Kidney epithelial cell (primary cell): Measurements from ENCODE around the gene CEP128. TPM values are rescaled to one million over a fixed set of nuclear protein-coding genes. Genes with fewer than 3 reads are reported as not detected.

Source experiments
- DNase-seq: peaks from one replicate; pipeline ENCODE4 v3.0.0-alpha.2; 2010; ENCODE audit warnings: low read depth
- H3K27me3 ChIP-seq: 2 replicates; pipeline ENCODE4 v1.6.0; 2011; ENCODE audit warnings: low read length; ENCODE audit not compliant: control insufficient read depth, insufficient read depth
- H3K36me3 ChIP-seq: 2 replicates; pipeline ENCODE4 v1.5.1; 2011; ENCODE audit warnings: low read length; ENCODE audit not compliant: control insufficient read depth, insufficient read depth
- H3K4me3 ChIP-seq: 2 replicates; pipeline ENCODE4 v1.5.1; 2011; ENCODE audit warnings: low read depth, mild to moderate bottlenecking, control low read depth, low read length
- CTCF ChIP-seq: IDR thresholded peaks from 2 replicates; pipeline ENCODE4 v1.5.1; 2011; ENCODE audit warnings: mild to moderate bottlenecking, moderate library complexity, low read length, control low read depth, inconsistent platforms; ENCODE audit not compliant: insufficient read depth, poor library complexity, severe bottlenecking
- total RNA-seq: library from RNA; depleted of rRNA; stranded (reverse); fragments of >200 nt; gene quantifications from 2 replicates; pipeline ENCODE4 v1.2.3, GENCODE V29; 2015

The CEP128 gene
- total RNA-seq, 1 donor from 2014 or later, result 1.7 TPM

- DNase-seq, result no peak
- Histone ChIP-seq H3K4me3 (no peak overlapping the region), H3K27me3 (no peaks in the 10 kb centered on the region), H3K36me3 (no peaks in the 10 kb centered on the region)
- TF ChIP-seq CTCF, result no peak
Observed at GRCh38 chr14:80577599-80577998, 363.9 kb downstream of the CEP128 start.

- no peak for DNase-seq
- TF ChIP-seq CTCF, result no peak
- no peak overlapping the region for H3K4me3 ChIP-seq
Observed at GRCh38 chr14:80576401-80576800, 365.1 kb downstream of the CEP128 start.

GRCh38 chr14:80575763-80576162 lies 365.8 kb downstream of the CEP128 start:
- no peak for TF ChIP-seq CTCF
- DNase-seq, result no peak
- Histone ChIP-seq H3K4me3 (no peak overlapping the region), H3K36me3 (no peaks in the 10 kb centered on the region), H3K27me3 (no peaks in the 10 kb centered on the region)

More at GRCh38 chr14:80576401-80576800, 365.1 kb downstream of the CEP128 start:
- no peaks in the 10 kb centered on the region for H3K36me3 ChIP-seq
- H3K27me3 ChIP-seq, result no peaks in the 10 kb centered on the region

GRCh38 chr14:80572666-80573065 lies 368.9 kb downstream of the CEP128 start:
- no peak for DNase-seq
- Histone ChIP-seq H3K27me3 (no peaks in the 10 kb centered on the region), H3K36me3 (no peaks in the 10 kb centered on the region), H3K4me3 (no peak overlapping the region)
- TF ChIP-seq CTCF, result no peak

GRCh38 chr14:80570930-80571298 lies 370.6 kb downstream of the CEP128 start:
- H3K27me3 ChIP-seq, result no peaks in the 10 kb centered on the region
- no peak overlapping the region for H3K4me3 ChIP-seq
- TF ChIP-seq CTCF, result no peak
- DNase-seq, result no peak
- no peaks in the 10 kb centered on the region for H3K36me3 ChIP-seq

GRCh38 chr14:80567905-80568536 lies 373.5 kb downstream of the CEP128 start:
- DNase-seq, result peak; percentile 89
- no peaks in the 10 kb centered on the region for H3K27me3 ChIP-seq
- H3K36me3 ChIP-seq, result no peaks in the 10 kb centered on the region
- no peak for TF ChIP-seq CTCF
- H3K4me3 ChIP-seq, result no peak overlapping the region
